C4-2B (cell line): ENCODE results near the gene PSEN1.

ENCODE experiments used
- H3K27ac ChIP-seq: fragments of 450-650 bp; 2 replicates; pipeline ENCODE4 v1.5.1; 2017
- CTCF ChIP-seq: fragments of 450-650 bp; conservative IDR thresholded peaks from 2 replicates; pipeline ENCODE4 v1.5.1; 2017; ENCODE audit warnings: mild to moderate bottlenecking
- ZFX ChIP-seq: fragments of 450-650 bp; IDR thresholded peaks from 2 replicates; pipeline ENCODE4 v1.6.1; 2017

Gene PSEN1

GRCh38 chr14:73208390-73208789, 72.1 kb downstream of the PSEN1 start:
- H3K27ac ChIP-seq: no peak overlapping the region
- TF ChIP-seq CTCF (no peak), ZFX (no peak)

GRCh38 chr14:73208846-73209245, 72.5 kb downstream of the PSEN1 start:
- H3K27ac ChIP-seq: no peak overlapping the region
- TF ChIP-seq ZFX (no peak), CTCF (no peak)

GRCh38 chr14:73209953-73210352, 73.6 kb downstream of the PSEN1 start:
- no peak overlapping the region for H3K27ac ChIP-seq
- TF ChIP-seq ZFX (no peak), CTCF (no peak)

GRCh38 chr14:73211251-73212040, 75.1 kb downstream of the PSEN1 start:
- no peak for TF ChIP-seq ZFX
- TF ChIP-seq CTCF: no peak
- no peak overlapping the region for H3K27ac ChIP-seq

- TF ChIP-seq ZFX (no peak), CTCF (no peak)
- H3K27ac ChIP-seq: no peak overlapping the region
Observed at GRCh38 chr14:73216030-73216429, 79.7 kb downstream of the PSEN1 start.

GRCh38 chr14:73217411-73217810, 81.1 kb downstream of the PSEN1 start:
- TF ChIP-seq CTCF: no peak
- no peak for TF ChIP-seq ZFX
- no peak overlapping the region for H3K27ac ChIP-seq

- no peak overlapping the region for H3K27ac ChIP-seq
- no peak for TF ChIP-seq CTCF
- TF ChIP-seq ZFX: no peak
Observed at GRCh38 chr14:73220061-73220460, 83.8 kb downstream of the PSEN1 start.
